ENCODE data around the gene UACA.

Gene UACA

GRCh38 chr15:70781236-70781635, 17.9 kb upstream of the UACA start:
- no peak for DNase-seq

- DNase-seq, result no peak
These were observed 15.1 kb upstream of the UACA start for GRCh38 chr15:70778258-70779076.

DNA sequence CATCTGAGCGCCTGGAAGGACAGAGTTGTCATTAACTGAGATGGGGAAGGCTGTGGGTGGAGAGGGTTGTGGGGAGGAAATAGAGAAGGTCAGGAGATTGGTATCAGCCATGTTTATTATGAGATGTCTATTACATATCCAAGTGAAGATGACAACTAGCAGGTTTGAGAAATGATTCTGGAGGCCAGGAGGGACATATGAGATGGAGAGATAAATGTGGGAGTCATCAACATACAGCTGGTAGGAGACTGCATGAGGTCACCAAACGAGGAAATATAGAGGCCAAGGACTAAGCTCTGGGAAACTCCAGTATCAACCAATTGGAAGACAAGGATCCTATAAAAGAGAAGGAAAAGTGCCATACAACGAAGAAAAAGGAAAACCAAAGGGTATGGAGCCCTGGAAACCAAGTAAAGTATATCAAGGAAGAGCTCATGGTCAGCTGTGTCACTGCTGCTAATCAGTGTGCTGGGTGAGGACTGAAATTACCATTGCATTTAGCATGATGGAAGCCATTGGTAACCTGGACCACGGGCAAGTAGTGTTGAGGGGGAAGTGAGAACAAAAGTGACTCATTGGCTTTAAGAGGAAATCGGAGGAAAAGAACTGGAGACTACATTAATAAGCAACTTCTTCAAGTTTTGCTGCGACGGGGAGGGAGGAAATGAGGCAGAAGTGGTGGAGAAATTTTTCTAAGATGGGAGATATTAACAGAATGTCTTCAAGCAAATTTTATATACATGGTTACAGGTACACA, 14.0 kb upstream of the UACA start:
- no peak for DNase-seq

- no peak for DNase-seq
These were observed 11.8 kb upstream of the UACA start for GRCh38 chr15:70775160-70775559.

DNA sequence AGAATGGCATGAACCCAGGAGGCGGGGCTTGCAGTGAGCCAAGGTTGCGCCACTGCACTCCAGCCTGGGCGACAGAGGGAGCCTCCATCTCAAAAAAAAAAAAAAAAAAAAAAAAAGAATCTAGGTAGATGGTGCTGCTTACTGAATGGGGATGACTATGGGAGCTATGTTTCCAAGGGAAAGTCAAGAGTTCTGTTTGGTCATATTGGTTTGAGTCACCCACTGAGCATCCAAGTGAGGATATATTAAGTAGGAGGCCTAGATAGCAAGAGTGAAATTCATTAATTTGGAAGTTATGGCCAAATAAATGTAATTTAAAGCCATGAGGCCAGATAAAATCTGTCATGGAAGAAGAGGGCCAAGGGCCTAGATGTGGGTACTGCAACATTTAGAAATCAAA, 9.0 kb upstream of the UACA start:
- DNase-seq, result no peak

GRCh38 chr15:70770863-70771262, 7.5 kb upstream of the UACA start:
- no peak for DNase-seq

- no peak for DNase-seq
These were observed 5.0 kb upstream of the UACA start for GRCh38 chr15:70768257-70768883.

DNA sequence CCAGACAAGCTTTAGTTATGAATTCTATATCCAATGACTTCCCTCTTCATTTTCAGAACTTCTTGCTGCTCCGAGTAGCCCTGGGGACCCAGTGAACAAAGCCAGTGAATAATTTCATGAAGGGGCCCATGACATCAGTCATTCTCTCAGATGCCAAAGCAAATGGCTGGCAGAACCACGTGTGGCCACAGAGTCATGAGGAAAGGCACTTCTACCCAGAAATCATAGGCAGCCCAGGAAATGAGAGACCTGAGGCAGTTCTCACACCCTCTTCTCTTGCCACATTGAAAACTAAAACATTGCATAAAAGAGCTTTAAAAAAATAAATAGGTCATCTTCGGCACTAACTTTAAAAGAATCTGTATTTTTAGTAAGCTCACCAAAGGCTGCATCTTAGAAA, 4.3 kb upstream of the UACA start:
- no peak for DNase-seq

DNA sequence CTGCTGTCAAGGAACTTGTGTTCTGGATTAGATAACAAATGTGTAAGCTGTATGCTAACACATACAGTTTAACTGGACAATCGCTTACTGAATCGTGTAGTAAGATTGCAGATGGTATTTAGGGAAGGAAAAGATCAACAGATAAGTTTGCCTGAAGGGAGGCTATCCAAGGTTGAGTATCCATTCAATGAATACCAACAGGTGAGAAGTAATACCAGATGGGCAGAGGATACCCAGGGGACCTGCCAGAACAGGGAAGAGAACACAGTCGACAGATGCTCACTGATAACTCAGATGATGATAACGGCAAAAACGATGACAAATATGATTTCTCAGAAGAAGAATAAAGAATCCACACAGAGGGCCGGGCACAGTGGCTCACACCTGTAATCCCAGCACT, 3.2 kb upstream of the UACA start:
- no peak for DNase-seq

GRCh38 chr15:70765504-70766281, 2.3 kb upstream of the UACA start:
- no peak for DNase-seq

- no peak for DNase-seq
These were observed 782 bp upstream of the UACA start for GRCh38 chr15:70763950-70764730.

GRCh38 chr15:70762469-70763119, 764 bp downstream of the UACA start:
- no peak for DNase-seq

- no peak for DNase-seq
These were observed 1.4 kb downstream of the UACA start for GRCh38 chr15:70761931-70762468.

DNA sequence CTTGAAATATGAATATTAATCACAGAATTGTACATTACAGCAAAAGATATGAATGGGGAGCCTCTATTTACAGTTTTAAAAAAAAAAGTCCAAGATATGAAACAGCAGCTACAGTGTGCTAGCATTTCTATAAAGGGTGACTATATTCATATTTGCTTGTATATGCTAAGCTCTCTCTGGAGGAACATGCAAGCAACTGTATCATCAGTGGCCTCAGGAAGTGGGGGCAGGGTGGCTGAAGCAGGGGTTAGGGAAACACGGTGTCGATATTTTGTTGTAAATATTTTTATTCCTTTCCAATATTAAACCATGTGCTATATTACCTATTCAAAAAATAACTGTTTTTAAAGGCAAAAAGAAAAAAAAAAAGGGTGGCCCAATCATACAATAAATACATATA, 2.3 kb downstream of the UACA start:
- DNase-seq, result no peak

DNA sequence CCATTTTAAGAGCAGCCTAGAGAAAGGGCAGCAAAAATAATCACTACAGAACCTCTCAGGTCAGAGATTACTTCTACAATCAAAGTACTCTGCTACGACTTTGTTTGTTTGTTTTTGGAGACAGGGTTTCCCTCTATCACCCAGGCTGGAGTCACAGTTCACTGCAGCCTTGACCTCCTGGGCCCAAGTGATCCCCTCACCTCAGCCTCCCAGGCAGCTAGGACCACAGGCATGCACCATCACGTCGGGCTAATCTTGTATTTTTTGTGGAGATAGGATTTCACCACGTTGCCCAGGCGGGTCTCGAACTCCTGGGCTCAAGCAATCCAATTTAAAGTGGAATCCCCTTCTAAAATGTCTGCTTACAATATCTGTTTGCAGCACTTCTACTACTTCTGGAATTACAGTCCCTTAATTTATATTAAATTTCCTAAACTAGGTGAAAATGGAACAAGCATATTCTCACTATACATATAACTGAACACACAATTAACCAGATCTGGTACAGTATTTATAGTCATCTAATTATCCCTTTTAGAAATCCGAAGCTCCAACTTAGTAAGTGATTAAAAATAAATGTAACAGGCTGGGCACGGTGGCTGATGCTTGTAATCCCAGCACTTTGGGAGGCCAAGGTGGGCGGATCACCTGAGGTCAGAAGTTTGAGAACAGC, 4.4 kb downstream of the UACA start:
- no peak for DNase-seq

- no peak for DNase-seq
These were observed 5.7 kb downstream of the UACA start for GRCh38 chr15:70757627-70758026.

- no peak for DNase-seq
These were observed 8.5 kb downstream of the UACA start for GRCh38 chr15:70754862-70755261.

DNA sequence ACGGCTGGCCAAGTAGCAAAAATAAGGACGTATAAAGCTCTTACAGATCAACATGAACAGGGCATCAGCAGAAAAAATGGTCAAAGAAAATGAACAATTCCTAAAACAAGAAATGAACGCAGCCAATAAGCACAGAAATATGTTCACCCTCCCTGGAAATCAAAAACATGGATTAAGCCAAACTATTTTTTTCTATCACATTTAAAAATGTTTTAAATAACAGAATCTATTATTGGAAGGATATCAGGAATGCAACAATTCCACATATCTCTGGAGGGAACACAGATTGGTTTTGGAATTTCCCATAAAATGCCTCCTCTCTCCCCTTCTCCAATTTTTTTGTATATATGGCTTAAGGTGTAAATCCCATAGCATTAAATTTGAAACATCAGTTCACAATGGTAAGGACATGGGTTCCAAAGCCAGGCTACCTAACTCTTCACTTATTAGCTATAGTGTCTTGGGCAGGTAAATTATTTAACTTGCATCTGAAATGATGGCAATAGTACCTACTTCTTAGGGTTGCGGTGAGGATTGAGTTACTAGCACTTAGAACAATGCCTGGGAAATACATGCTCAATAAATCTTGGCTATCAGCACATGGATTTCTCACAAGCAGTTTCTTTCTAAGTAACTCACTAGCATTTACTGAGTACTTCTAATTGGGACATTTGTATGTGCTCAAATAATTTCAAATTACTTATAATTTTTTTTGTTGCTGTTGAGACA, 10.1 kb downstream of the UACA start:
- DNase-seq, result no peak

GRCh38 chr15:70752193-70752635, 11.1 kb downstream of the UACA start:
- no peak for DNase-seq

Data from CD4-positive, alpha-beta T cell treated with Interleukin-17A for 1 hour (primary cell).